Activated T-cell treated with anti-CD3 and anti-CD28 coated beads, Interleukin-2, amount 50 U/mL, for 72 hours (primary cell): ENCODE measurements around the gene TEPSIN. TPM values are rescaled to one million over a fixed set of nuclear protein-coding genes. Genes with fewer than 3 reads are reported as not detected.

Experiments
- ATAC-seq, 2 donors: fragments of 150-1000 bp; cut with Tn5 transposase; replicated peaks in 1 of 2; 2 replicates each; pipeline ENCODE4 v1.10.0; 2021; ENCODE audit warnings: moderate library complexity in 2 of 2, mild to moderate bottlenecking in 1 of 2
- DNase-seq, 2 donors: peaks; one replicate each; pipeline ENCODE4 v3.0.0; 2021 to 2022; ENCODE audit warnings: mixed read lengths in 1 of 2
- H3K27ac Mint-ChIP-seq: one replicate; pipeline ENCODE4 v1.8.0; 2022; ENCODE audit warnings: mild to moderate bottlenecking, moderate library complexity, mixed read lengths
- H3K27me3 Mint-ChIP-seq: one replicate; pipeline ENCODE4 v1.8.0; 2022; ENCODE audit warnings: low read depth, mixed read lengths
- H3K36me3 Mint-ChIP-seq, 2 donors: one replicate each; pipeline ENCODE4 v1.8.0; 2022; ENCODE audit warnings: mixed read lengths in 2 of 2, mild to moderate bottlenecking in 1 of 2; ENCODE audit not compliant: insufficient read depth in 2 of 2
- H3K4me1 Mint-ChIP-seq: one replicate; pipeline ENCODE4 v1.8.0; 2022; ENCODE audit warnings: low read depth, mixed read lengths
- H3K4me3 Mint-ChIP-seq, 2 donors: one replicate each; pipeline ENCODE4 v1.8.0; 2022; ENCODE audit warnings: mild to moderate bottlenecking in 2 of 2, mixed read lengths in 2 of 2, moderate library complexity in 2 of 2
- H3K9me3 Mint-ChIP-seq, 2 donors: one replicate each; pipeline ENCODE4 v1.8.0; 2022; ENCODE audit warnings: mixed read lengths in 2 of 2
- total RNA-seq, 2 donors: library from RNA; stranded (reverse); gene quantifications; one replicate each; pipeline ENCODE4 v1.2.3, GENCODE V29; 2022

The TEPSIN gene
- total RNA-seq, 2 donors from 2014 or later = 39.1 to 55.0 TPM

DNA sequence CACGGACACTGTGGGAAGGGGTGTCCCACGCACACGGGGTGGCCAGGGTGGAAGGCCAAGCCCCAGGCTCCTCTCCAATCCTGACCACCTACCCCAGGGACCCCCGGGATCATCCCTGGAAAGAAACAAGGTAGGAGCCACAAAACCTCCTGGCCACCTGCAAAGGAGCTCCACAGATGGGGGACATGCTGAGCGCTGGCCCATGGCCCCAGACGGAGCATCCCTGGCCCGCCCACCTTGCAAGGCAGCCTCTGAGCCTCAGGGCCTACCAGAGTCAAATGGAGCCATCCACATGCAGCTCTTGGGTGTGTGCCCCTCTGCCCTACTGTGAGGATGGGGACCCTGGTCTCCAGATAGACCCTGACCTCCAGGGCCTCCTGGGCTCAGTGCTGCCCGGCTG, 40.0 kb upstream of the TEPSIN start:
- Mint-ChIP-seq H3K27ac (no peak overlapping the region), H3K36me3 (peaks cover 0 to 1% of the 10 kb centered on the region in 2 donors), H3K27me3 (no peaks in the 10 kb centered on the region), H3K4me1 (no peaks in the 10 kb centered on the region), H3K9me3 (no peaks in the 10 kb centered on the region), H3K4me3 (no peak overlapping the region)
- no peak for ATAC-seq
- DNase-seq = no peak

- Mint-ChIP-seq H3K27ac (no peak overlapping the region), H3K36me3 (peaks cover 0 to 1% of the 10 kb centered on the region in 2 donors), H3K9me3 (no peaks in the 10 kb centered on the region), H3K27me3 (no peaks in the 10 kb centered on the region), H3K4me3 (no peak overlapping the region), H3K4me1 (no peaks in the 10 kb centered on the region)
- ATAC-seq (no peak), DNase-seq (no peak)
These were observed 39.3 kb upstream of the TEPSIN start for GRCh38 chr17:81277946-81278693.

DNA sequence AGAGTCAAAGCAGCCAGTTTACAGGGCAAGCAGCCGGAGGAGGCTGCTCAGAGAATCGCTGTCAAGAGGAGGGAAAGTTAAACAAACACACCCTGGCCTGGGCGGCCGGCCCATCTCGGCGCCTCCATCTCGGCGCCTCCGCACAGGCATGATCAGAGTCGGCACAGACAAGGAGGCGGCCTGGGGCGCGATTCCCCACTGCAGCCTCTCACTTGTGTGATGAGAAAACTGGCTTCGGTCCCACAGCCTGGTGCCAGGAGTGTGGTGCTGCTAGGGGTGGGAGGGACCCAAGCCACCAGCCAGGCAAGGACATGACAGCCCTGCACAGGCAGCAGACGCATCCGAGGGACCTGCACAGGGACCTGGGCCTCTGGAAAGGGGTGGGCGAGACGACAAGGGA, 38.6 kb upstream of the TEPSIN start:
- Mint-ChIP-seq H3K27ac (no peak overlapping the region), H3K27me3 (no peaks in the 10 kb centered on the region), H3K36me3 (peaks cover 1 to 4% of the 10 kb centered on the region in 2 donors), H3K4me1 (peaks cover 6% of the 10 kb centered on the region), H3K9me3 (no peaks in the 10 kb centered on the region), H3K4me3 (no peak overlapping the region)
- ATAC-seq (no peak), DNase-seq (no peak)

GRCh38 chr17:81276781-81277180, 37.9 kb upstream of the TEPSIN start:
- Mint-ChIP-seq H3K27me3 (no peaks in the 10 kb centered on the region), H3K4me1 (peaks cover 6% of the 10 kb centered on the region), H3K4me3 (no peak overlapping the region), H3K36me3 (peaks cover 1 to 4% of the 10 kb centered on the region in 2 donors), H3K27ac (no peak overlapping the region), H3K9me3 (no peaks in the 10 kb centered on the region)
- no peak for ATAC-seq
- DNase-seq = no peak

DNA sequence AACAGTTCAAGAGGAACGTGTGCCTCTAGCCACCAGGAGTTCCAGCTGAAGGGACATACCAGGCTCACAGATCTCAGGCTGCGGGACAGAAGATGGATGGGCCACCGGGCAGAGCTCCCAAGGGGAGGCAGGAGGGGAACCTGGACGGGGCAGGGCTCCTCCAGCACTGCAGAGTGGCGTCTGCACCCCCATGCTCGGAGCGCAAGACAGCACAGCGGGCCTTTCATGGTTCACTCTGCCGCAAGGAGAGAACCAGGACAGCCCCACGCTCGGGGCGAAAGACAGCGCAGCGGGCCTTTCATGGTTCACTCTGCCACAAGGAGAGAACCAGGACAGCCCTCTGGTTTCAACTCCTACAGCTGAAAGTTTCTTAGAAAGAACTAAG, 35.6 kb upstream of the TEPSIN start:
- Mint-ChIP-seq H3K9me3 (no peaks in the 10 kb centered on the region), H3K27ac (no peak overlapping the region), H3K27me3 (no peaks in the 10 kb centered on the region), H3K4me3 (no peak overlapping the region), H3K4me1 (peaks cover 6% of the 10 kb centered on the region), H3K36me3 (peaks cover 3 to 4% of the 10 kb centered on the region in 2 donors)
- ATAC-seq (no peak), DNase-seq (no peak)

GRCh38 chr17:81273698-81274470, 35.0 kb upstream of the TEPSIN start:
- Mint-ChIP-seq H3K27me3 (no peaks in the 10 kb centered on the region), H3K27ac (no peak overlapping the region), H3K9me3 (no peaks in the 10 kb centered on the region), H3K4me1 (peaks cover 6% of the 10 kb centered on the region), H3K4me3 (no peak overlapping the region), H3K36me3 (peaks cover 4% of the 10 kb centered on the region in 2 donors)
- DNase-seq (no peak), ATAC-seq (no peak)

- Mint-ChIP-seq H3K9me3 (no peaks in the 10 kb centered on the region), H3K4me1 (peaks cover 6% of the 10 kb centered on the region), H3K27ac (peak overlapping the region; percentile 54), H3K27me3 (no peaks in the 10 kb centered on the region), H3K4me3 (no peak overlapping the region), H3K36me3 (peaks cover 4% of the 10 kb centered on the region in 2 donors)
- no peak for ATAC-seq
- no peak for DNase-seq
These were observed 33.8 kb upstream of the TEPSIN start for GRCh38 chr17:81272616-81273015.

DNA sequence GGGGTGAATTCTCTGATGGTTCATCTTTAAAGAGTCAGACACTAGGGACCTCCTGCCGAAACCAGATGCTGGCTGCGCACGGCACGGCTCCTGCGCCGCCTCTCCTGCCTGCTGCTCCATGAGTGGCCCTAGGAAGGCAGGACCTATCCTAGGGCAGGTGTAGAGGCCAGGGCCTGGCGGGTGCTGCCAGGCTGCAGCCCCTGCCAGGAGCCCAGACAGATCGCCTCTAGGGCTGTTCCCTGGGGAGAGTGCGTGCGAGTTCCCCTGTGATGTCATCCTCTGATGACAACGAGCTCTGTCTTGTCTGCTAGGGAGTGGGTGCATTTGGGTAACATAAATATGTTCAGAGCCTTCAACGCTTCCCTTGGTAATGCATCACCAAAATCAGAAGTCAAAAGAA, 32.4 kb upstream of the TEPSIN start:
- H3K36me3 Mint-ChIP-seq = peaks cover 4% of the 10 kb centered on the region in 2 donors
- ATAC-seq = no peak
- no peak for DNase-seq
- no peak overlapping the region for H3K27ac Mint-ChIP-seq
- H3K4me1 Mint-ChIP-seq = peaks cover 6% of the 10 kb centered on the region
- no peaks in the 10 kb centered on the region for H3K9me3 Mint-ChIP-seq
- H3K4me3 Mint-ChIP-seq = no peak overlapping the region
- no peaks in the 10 kb centered on the region for H3K27me3 Mint-ChIP-seq

DNA sequence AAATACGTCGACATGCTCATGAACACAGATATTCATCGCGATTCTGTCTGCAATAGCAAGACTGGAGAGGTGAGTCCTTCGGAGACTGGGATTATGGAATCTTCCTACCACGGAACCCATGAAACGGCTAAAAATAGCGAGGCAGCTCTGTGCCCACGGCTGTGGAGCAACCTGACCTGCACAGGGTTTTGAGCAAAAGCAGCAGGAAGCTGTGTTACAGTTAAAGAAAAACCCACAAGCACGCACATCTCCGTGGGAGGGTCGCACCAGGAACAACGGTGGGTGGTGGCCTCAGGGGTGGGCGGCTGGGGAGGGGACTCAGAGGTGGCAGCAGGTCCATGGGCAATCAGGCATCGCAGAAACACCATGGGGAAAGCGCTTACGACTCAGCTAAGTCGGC, 31.4 kb upstream of the TEPSIN start:
- Mint-ChIP-seq H3K9me3 (no peaks in the 10 kb centered on the region), H3K27ac (no peak overlapping the region), H3K4me3 (no peak overlapping the region), H3K36me3 (peaks cover 6 to 7% of the 10 kb centered on the region in 2 donors), H3K4me1 (peaks cover 6% of the 10 kb centered on the region), H3K27me3 (no peaks in the 10 kb centered on the region)
- DNase-seq = no peak
- ATAC-seq = no peak

DNA sequence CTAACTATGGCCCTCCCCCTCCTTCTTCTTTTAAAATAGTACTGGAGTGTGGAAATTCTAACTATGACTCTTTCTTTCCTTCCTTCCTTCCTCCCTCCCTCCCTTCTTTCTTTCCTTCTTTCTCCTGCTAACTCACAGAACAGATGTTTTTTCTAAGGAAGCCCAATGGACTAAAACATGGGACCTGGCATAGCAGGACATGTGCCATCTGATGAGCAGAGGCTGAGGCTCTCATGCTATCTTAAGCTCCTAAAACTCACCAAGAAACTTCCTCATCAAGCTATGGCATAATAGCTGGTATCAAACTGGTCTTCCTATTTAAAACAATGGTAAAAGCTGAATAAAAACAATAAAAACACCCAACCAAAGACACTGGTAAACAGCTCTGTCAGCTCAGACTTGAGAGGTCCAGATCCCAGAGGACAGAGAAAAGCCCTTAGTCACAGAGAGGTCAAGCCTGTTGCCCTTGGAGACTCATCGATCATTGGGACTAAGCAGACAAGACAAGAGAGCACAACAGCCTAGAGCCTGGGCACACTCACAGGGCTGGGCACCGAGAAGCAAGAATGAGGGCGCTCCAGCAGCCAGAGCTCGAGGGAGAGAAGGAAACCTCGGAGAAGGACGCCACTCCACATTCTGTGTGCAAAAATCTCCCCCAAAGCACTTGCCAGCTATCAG, 28.7 kb upstream of the TEPSIN start:
- peaks cover 3 to 7% of the 10 kb centered on the region in 2 donors for H3K36me3 Mint-ChIP-seq
- no peak overlapping the region for H3K4me3 Mint-ChIP-seq
- DNase-seq (no peak), ATAC-seq (no peak)
- no peaks in the 10 kb centered on the region for H3K9me3 Mint-ChIP-seq
- no peak overlapping the region for H3K27ac Mint-ChIP-seq
- H3K4me1 Mint-ChIP-seq = peaks cover under 1% of the 10 kb centered on the region
- no peaks in the 10 kb centered on the region for H3K27me3 Mint-ChIP-seq

DNA sequence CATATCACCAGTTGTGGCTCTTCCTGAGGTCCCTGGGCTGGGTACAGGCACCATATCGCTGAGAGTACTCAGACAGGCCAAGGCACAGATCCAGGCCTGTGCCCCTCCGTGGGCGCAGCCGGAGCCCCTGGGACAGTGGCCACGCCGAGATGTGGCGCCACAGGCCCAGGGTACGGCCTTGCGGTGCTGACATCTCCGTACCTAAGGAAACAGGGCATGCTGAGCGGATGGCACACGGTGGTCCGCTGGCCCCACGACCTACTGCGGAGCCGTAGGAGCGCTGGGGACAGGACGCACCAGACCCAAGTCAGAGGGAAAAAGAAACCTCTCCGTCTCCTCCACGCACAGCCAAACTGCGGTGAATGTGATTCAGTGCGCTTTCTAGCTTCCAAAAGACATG, 26.7 kb upstream of the TEPSIN start:
- Mint-ChIP-seq H3K27ac (no peak overlapping the region), H3K36me3 (peaks cover 2 to 5% of the 10 kb centered on the region in 2 donors), H3K9me3 (no peaks in the 10 kb centered on the region), H3K27me3 (no peaks in the 10 kb centered on the region), H3K4me3 (no peak overlapping the region), H3K4me1 (no peaks in the 10 kb centered on the region)
- ATAC-seq = no peak
- no peak for DNase-seq

DNA sequence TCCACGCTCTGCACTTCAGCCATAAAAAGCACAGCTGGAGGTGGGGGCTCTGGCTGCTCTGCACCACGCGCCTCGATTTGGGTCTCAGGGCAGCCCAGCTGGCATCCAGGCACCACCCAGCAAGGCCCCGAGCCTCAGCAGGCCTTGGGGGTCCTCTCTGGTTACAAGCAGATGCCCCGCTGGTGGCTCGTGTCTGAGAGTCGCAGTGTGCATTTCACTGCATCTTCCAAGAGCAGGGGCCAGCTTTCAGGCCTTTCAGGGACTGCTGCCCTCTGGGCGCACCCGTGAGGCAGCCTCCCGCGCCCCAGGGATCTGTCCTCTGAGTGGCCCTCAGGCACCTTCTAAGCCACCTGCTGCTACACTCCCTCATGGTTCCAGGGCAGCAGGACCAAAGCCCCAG, 25.8 kb upstream of the TEPSIN start:
- H3K4me1 Mint-ChIP-seq = no peaks in the 10 kb centered on the region
- DNase-seq (no peak), ATAC-seq (no peak)
- no peak overlapping the region for H3K4me3 Mint-ChIP-seq
- H3K36me3 Mint-ChIP-seq = peaks cover 2 to 5% of the 10 kb centered on the region in 2 donors
- no peak overlapping the region for H3K27ac Mint-ChIP-seq
- H3K27me3 Mint-ChIP-seq = no peaks in the 10 kb centered on the region
- H3K9me3 Mint-ChIP-seq = no peaks in the 10 kb centered on the region
